NCI-H2227 (cell line): ENCODE data around the gene AUNIP.

Experiments
- DNase-seq: peaks from one replicate; lab custom pipeline; 2025; ENCODE audit not compliant: unreplicated experiment; lab: John Stamatoyannopoulos, UW

The AUNIP gene

DNA sequence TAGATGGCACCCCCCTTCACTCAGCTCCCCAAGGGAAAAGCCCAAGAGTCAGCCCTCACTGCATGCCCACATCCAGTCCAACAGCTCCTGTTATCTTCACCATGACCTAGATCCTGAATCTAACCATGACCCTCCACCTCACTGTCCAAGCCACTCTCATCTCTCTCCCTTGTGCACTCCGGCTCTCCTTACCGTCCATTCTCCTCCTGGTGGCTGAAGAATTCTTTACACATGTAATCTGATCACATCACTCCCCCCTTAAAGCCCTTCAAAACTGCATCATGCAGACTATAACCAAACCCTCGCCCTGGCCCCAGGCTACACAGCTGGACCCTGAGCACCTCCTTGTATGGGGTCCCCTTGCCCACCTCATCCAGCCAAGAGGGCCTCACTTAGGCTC, 30.2 kb upstream of the AUNIP start:
- DNase-seq = no peak

DNA sequence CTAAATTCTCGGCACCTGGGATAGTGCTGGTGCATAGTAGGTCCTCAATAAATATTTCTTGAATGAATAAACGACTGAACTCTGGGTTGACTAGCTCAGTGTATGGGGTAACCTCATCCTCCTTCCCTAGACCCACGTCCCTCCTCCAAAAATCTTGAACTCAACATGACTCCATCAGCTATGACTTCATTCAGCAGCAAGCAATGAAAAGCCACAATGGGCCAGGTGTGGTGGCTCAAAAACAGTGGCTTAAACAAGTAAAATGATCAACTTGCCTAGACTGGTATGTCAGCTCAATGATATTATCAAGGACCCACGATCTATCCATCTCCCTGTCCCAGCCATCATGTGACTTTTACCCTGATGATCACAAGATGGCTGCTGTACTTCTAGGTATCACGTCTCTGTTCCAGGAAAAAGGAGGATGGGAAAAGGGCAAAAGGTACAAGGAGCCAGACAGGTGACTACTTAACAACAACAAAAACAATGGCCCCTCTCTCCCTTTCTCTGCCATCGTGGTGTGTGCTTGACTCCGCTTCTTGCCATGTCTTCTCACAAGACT, 29.2 kb upstream of the AUNIP start:
- DNase-seq = no peak

DNA sequence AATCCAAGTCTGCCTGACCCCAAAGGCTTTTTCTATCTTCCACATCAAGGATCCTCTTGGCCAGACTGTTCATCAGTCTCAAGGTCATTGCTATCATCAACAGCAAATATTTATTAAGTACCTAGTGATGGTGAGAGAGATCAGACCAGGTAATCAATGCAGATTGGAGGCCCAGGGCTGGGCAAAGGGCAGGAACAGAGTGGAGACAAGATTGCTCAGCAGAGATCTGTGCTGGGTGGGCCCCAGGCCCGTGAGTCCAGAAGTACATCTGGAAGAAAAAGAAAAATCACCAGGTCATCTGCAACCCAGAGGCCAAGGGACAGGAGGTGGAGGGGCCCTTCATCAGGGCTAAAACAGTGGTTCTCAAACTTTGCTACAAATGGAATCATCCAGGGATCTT, 26.3 kb upstream of the AUNIP start:
- no peak for DNase-seq

DNA sequence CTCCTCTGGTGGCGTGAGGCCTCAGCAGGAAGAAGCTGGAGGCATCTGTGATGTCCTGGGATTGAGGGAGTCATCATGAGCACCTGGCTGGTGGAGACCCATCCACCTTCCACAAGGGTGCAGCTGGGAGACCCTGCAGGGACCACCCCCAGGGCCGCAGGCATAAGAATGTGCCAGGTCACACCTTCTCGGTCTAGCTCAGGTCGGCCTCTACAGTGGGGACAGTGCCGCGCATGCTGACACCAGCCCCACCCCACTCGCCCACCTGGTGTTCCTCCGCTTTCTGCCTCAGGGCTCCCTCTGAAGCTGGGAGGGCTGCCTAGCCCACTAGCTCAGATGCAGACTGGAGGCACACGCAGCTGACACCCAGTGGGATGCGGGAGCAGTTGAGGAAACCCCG, 22.0 kb upstream of the AUNIP start:
- no peak for DNase-seq

DNA sequence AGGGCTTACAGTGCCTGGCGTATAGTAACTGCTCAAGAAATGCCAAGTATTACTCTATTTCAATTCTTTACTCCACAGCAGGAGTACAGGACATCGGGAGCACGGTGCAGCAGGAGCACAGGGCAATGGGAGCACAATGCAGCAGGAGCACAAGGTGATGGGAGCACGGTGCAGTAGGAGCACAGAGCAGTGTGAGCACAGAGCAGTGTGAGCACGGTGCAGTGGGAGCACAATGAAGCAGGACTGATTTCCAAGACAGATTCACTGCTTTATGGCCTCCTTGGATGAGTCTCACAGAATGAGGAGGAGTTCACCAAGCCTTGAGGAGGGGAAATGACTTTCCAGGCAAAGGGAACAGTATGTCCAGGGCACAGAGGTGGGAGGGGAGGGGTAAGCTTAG, 21.3 kb upstream of the AUNIP start:
- DNase-seq = no peak

DNA sequence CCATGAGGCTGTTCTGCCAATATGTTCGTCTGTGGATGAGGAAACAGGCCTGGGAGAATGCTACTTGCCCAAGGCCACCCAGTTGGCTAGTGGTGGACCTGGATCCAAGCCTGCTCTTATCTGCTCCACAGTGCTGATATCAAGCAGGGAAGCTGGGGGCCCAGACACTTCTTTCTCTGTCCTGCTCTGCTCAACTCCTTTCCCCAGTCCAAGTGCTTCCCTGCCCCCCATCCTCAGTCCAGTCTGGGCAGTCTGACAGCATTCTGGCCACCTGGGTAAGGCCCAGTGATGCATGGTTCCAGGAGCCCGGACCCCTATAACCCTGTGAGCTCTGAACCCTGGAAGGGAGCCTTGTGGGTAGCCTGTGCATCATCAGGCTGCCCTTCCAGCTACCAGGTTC, 20.4 kb upstream of the AUNIP start:
- no peak for DNase-seq

DNA sequence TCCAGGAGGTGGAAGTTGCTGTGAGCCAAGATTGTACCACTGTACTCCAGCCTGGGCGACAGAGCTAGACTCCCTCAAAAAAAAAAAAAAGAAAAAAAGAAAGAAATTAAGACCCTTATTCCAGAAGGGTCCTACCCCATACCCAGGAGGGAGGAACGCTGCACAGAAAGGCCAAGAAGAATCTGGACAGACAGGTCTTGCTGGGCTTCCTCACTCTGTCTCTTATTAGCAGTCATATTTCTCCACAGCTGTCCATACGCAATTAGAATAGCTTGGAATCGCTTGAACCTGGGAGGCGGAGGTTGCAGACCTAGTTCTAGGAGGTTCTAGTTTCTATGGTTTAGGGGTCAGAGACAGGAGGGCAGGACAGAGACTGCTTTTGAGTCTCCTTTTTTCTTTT, 19.4 kb upstream of the AUNIP start:
- DNase-seq = no peak

DNA sequence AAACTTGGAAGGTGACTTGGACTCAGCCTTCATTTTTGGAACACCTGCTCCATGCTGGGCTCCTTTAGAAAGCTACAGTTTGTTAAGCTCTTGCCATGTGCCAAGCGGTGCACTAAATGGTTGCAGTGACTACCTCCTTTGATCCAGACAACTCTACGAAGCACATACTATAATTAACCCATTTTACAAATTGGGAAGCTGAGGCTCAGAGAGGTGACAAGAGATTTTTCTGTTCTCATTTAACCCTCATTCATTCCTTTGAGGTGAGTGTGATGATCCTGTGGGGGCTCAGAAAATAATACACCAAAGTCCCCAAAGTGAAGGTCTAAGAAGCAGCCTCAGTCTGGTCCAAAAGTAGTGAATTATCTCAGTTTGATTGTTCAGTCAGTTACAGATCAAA, 17.9 kb upstream of the AUNIP start:
- no peak for DNase-seq

DNA sequence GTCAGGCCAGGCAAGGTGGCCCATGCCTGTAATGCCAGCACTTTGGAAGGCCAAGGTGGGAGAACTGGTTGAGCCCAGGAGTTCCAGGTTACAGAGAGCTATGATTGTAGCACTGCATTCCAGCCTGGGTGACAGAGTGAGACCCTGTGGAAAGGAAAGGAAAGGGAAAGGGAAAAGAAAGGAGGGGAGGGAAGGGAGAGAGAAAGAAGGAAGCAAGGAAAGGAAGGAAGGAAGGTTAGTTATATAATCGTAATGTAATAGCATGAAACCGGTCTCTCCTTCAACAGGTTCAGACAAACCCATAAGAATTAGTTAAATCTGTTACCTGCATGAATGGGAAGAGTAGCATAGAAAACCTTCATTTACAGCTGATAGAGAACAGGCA, 17.4 kb upstream of the AUNIP start:
- no peak for DNase-seq

DNA sequence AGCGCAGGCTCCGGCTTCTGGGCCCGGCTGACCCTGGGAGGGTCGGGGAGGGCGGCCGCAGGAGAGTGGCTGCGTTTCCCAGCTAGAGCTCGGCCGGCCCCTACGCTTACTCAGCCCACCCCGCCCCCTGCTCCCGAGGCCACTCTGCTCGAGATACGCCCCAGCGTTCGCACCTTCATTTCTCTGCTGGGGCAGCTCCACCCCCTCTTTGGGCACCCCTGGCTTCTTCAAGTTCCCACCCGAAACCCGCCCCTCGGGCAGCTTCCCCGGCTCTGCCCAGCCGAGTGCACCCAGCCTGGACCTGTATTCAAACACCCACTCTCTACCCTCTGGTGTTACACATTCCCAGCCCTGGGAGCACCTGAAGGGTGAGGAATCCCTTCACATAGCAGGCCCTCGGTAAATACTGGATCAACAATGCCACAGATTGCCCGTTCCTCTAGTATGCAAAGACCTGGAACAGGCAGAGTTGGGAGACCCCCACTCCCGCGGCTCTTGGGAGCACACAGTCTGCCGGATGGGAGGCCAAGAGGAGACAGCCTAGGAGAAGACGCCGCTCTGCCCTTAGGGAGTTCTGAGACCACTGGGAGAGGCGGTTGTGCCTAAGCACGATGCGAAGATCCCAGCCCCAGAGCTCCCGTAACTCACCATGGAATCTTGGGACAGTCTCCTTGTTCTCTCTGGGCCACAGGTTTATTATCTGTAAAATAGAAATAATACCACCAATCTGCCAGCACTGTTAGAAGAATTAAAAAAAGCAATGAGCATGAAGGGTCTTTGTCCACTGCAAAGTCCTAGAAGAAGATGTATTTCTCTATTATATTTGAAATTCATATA, 16.8 kb upstream of the AUNIP start:
- DNase-seq = no peak

DNA sequence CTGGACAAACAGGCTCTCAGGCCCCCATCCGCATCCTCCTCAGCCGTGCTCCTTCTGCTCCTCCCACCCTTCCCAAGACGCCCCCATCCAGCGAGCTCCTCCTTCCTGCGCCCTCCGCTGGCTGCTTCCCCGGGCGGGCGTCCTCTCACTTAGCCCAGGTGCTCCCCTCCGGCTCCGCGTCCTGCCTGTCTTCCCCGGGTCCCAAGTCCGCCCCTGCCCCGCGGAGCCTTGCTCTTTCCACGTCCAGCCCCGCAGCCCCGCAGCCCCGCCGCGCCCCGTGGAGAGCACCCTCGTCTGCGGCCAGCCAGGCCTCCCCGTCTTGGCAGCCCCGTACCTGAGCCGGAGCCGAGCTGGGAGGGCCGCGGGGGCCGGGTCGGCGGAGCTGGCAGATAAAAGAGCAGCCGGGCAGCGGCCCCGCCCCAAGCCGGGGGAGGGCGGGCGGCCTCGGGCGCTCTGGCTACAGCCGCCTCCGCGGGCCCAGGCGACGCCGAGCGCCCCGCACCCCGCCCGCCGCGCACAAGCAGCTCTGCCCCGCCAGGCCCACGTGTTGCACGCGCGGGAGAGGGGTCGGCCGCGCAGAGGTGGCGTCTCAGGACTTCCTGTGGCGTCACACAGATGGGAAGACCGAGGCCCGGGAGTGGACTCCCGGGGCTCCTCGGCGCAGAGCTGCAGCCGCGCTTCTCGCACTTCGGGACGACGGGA, 16.0 kb upstream of the AUNIP start, which contains the start of gene PAQR7:
PAQR7 (minus strand) TSS at position 555 of the 702 bp plus-strand sequence. CDS start 11,869 bp downstream, outside the sequence.
- peak; percentile 88 for DNase-seq

DNA sequence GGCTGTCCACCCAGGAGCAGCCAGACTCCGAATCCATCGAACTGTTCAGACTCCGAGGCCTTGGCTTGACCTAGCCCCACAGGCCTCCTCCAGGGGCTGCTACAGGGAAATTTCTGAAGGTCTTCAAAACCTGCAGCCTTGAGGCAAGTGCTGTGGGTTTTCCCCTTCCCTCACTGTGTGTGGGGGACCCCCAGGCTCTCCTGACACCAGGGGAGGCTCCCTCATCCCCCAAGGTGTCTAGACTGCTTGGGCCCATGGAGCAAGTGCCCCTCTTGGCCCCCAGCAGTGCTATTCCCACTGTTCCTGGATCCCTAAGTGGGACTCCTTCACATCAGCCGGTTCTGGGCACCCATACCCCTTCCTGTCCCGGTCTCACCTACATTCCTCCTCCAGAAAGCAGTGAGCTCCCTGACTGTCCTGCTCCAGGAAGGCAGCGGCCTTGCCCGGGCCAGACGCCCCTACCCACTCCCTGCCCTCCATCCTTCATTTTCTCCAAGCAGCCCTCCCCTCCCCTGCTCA, 15.4 kb upstream of the AUNIP start:
- DNase-seq = no peak

DNA sequence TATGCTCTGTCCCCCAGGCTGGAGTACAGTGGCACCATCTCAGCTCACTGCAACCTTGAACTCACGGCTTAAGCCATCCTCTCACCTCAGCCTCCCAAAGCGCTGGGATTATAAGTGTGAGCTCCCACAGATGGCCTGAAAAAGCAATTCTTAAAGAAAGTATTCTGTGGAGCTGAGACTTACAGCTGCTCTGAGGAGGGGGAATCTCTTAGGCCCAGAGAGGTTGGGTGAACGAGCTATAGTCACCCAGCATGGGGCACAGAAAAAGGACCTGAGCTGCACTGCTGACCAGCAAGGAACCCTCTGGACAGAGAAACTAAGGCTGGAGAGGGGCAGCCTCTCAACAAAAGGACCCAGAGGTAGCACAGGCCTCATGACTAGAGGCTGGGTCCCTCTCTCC, 15.0 kb upstream of the AUNIP start:
- DNase-seq = no peak

DNA sequence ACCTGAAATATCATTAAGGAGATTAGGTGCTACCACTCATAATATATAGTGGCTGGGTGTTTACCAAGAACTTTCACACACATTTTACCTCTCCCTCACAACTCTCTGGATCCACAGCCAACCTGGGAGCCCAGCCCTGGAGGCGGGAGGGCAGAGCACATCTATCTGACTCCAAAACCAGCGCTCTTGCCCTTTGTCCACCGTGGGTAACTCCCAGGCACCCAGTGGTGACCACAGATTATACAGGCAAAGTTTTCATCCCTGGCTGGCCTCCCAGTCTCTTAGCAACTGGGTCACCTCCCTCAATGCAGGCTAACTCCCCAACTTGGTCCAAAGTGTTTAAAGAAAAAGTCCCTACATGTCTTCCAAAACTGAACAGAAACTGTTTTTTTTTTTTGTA, 13.9 kb upstream of the AUNIP start:
- DNase-seq = no peak

DNA sequence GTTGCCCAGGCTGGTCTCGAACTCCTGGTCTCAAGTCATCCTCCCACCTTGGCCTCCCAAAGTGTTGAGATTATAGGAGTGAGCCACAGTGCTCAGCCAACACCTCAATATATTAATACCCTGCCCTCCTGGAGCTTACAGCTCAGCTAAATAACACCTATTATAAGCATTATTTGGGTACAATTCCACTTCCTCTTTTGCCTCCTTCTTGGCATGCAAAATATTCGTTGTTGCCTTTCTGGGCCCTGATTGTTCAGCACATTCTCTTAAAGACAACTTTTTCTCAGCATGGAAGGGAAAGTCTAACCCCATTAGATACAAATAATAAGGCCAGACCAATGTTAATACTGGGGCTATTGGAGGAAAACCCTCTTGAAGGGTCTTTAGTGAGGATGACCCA, 13.5 kb upstream of the AUNIP start:
- no peak for DNase-seq

DNA sequence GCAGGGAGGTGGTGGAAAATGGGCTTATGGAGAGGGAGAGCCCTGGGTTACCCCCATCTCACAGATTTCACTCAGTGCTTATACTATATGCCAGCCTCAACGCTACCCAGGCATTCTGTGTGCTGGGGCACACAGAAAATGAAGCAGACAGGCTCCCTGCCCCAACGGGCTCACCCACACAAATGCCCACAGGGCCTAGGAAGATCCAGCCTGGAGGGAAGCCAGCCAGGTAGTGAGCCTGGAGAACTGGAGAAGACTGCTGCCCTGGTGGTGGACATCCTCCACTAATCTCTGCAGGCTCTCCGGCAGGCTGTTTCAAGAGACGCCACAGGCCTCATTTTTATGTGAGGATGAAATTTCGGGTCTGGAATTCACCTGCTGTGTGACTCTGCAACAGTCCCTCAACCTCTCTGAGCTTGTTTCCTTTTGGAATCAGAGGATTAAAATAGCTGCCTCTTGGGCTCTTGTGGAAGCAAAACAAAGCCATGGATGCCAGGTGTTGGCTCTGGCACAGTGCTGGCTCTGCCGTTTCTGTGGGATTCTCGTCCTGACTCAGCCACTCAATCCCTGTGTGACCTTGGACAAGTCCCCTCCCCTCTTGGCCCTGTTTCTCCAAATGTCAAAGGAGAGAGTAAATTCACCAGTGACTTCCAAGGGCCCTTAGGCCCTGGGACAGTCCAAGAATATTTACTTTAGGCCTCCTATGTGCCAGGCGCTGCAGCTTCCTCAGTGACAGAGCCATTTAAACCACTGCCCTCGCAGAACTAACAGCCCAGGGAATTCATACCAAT, 12.6 kb upstream of the AUNIP start:
- DNase-seq = no peak

DNA sequence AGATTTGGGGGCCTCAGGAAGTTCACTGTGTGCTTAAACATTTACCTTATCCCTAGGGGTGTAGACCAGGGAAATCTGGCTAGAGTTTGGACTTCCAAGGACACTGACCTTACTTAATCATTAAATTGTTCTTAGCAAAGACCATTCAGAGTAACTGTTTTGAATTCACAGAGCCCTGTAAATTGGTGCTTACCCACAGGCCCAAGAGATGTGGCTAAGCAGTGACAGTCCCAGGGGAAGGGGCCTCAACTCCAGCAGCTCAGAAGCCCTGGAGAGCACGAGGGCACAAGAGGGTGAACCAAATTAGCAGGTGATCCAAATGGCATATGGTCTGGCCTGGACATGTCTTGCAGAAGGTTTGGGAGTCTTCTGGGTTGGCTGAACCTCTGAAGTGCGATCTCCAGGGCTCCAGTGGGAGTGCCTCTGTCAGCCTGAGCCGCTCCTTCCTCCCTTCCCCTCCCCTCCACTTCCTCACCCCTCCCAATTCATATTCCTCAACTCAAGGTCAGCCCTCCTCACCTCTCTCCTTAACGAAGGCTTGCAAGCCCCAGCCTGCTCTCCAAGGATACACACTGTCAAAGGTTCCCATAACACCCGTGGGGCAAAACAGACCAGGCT, 11.9 kb upstream of the AUNIP start:
- DNase-seq = no peak

DNA sequence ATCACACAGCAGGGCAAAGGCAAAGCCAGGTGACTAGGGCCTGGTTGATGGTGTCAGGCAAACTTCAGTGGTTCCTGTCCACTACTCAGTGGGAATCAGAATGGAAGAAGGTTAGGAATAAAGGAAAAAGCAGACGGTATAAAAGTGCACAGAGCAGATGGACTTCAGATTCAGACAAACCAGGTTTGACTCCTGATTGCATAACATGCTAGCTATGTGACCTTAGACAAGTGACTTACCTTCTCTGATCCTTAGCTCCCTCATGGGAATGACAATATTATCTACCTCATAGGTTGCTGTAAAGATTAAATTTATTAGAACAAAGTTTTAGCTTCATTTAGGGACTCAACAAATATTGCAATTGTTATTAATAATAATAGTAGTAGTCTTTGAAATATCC, 11.4 kb upstream of the AUNIP start:
- DNase-seq = no peak

DNA sequence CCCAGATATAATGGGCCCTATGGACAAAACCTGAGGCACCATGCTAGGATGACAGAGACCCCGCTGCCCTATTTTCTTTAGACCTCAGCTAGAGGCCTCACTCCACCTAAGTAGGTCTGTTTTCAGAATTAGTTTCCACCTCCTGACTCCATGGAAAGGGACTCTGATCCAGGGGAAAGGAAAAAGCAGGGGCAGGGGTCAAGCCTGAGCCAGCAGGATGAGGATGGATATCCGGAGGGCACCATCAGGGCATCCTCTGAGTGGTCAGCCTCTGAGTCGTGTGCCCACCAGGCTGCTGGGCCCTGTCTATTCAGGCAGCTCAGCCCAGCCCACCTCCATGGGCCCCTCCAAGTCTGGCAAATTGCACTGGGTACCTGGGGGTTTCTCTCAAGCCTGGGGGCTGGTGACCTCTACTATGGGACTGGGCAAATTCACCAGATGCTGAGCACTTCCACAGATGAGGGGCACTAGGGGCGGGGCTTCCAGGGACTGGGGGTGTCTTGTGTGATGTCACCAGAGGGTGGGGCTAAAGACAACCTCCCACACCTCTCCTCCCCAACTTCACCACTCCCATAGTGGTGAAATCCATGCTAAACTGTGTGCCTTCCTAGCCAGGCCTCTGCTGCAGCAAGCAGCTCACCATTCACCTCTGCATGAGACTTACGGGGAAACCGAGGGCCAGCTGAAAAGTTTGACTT, 10.8 kb upstream of the AUNIP start:
- DNase-seq = no peak
